ENCODE measurements around the gene CD36. TPM values are rescaled to one million over a fixed set of nuclear protein-coding genes. Genes with fewer than 3 reads are reported as not detected.

CD36 gene
- not detected for total RNA-seq

DNA sequence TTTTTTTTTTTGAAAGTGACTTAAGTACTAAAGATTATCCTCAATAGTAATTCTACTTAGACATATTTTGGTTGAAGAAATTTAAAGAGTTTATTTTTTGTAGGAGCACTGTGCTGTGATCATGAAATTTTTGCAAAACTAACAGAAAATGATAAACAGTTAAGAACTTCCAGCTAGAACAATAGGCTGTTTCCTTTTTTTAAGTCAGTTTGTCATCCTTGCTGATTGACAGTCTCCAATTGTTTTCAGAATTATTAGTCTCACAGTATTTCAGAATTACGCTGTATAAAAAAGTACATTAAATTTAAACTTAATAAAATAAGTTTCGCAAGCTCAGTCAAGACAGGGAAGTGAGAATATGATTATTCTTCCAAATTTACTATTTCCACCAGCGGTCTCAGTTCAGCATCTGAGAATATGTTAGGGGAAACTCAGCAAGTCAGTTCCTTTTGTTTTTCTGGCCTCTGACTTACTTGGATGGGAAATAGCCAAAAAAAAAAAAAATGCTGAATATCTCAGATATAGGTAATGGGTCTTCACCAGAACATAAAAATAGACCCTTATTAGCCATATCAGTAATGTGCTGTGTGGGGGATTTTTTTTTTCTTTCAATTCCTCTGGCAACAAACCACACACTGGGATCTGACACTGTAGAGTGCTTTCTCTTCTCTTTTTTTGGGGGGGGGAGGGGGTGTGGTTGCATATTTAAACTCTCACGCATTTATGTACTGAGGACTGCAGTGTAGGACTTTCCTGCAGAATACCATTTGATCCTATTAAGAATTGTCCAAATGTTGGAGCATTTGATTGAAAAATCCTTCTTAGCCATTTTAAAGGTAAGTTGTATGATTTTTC is at the start of gene CD36:
Gene CD36 (plus strand): TSS at position 732 of the 855 bp plus-strand sequence. CDS start 8,099 bp downstream, outside the sequence.
- CTCF ChIA-PET, result interaction anchor here (0.7 kb wide), 1 partner anchor 146 kb away, joined by 3 read pairs; no protein-coding TSS in a partner anchor
- POLR2A ChIA-PET, result no interaction called here

DNA sequence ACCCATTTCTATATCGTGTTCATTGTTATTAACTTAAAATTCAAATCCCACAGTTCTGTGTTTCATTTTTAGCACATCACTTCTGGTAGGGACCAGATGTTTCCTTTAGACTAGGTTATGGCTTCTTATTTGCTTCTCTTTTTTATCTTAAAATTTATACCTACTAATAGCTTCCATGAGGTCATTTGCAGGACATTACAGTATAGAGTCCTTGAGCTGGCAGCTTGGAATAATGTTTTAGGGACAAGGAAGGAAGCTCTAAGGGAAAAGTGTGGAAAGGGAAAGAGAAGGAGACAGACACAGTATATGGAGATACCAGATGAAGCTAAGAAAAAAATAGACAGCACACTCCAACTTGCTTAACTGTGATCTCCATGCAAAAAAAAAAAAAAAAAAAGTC is 48.8 kb upstream of the CD36 start:
- POLR2A ChIA-PET, result no interaction called here
- CTCF ChIA-PET, result no interaction called here

DNA sequence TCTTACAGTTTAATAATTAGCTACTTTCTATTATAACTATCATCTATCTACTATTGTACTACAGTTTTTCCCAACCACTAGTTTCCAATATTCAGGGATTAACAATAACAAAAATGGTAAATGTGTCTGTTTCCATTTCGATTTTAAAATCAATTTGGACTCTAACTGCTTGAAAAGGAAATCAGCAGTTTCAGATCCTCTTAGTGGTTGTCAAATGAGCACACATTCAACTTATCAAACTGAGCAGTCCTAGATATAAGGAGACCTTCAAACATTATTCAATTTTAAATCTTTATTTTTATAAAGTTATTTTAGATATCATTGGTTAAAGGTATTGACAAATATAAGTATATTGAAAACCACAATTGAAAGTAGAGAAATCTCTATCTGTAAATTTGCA is 46.8 kb upstream of the CD36 start:
- POLR2A ChIA-PET, result no interaction called here
- CTCF ChIA-PET, result no interaction called here

DNA sequence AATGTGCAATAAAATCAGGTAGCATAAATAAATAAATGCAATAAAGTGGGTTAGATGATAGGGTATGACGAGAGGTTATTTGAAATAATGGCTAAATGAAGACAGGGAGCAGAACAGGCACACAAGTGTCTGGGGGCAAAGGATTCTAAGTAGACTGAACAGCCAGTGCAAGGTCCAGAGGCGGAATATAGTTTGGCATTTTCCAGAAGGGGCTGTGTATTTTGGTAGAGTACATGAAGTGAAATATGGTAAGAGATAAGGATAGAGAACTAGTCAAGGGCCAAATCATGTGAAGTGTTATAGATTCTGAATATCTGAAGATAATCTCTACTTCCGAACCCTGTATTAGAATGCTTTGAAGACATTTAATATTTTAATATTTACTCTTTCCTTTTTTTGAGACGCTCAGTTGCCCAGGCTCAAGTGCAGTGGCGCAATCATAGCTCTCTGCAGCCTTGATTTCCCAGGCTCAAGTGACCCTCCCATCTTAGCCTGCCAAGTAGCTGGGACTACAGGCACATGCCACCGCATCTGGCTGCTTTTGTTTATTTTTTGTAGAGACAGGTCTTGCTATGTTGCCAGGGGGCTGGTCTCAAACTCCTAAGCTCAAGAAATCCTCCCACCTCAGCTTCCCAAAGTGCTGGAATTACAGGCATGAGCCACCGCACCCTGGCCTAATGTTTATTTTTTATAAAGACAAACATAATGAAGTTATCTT is 44.4 kb upstream of the CD36 start:
- POLR2A ChIA-PET, result no interaction called here

DNA sequence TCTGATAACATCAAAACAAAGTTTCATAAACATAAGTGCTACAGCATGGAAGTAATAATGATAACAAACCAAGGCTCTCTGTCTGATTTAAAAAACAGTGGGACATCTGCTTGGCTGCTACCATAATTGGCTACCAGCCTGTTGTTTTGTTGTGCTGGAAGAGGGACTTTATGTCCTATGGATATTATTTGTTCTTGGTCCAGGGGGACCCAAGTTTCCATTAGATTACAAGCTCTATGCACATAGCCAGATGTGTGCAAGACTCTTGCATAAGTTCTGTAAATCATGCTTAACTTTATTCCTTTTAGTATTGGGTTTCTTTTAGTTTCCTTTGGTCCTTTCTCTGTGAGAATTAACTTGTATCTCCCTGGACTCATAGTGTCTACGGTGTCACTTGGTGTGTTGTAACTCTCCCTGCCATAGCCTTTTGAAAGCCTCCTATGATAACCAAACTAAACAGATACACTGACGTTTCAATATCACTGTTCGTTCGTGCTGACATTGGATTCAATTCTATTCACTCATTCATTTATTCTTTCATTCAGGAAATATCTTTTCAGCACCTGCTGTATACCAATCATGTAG is 41.4 kb upstream of the CD36 start:
- POLR2A ChIA-PET, result no interaction called here
- CTCF ChIA-PET, result interaction anchor here (1.0 kb wide), 1 partner anchor 9 kb away, joined by 3 read pairs; no protein-coding TSS in a partner anchor

More for the DNA sequence above, 44.4 kb upstream of the CD36 start:
- CTCF ChIA-PET, result no interaction called here

DNA sequence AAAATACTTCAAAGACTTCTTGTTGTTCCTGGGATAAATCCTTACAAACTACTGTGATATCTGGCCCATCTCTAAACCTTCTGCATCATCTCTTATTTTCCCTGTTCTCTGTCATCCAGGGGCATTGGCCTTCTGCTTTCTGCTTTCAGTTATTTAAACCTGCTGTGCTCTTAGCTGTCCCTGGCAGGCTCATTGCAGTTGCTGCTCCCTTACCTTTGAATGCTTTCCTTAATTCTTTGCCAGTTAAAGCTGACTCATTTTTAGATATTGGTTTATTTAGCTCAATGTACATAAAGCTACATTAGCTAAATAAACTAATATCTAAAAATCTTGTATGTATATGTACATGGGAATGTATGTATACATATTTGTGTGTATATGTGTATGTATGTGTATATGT is 40.6 kb upstream of the CD36 start:
- POLR2A ChIA-PET, result no interaction called here
- CTCF ChIA-PET, result no interaction called here

DNA sequence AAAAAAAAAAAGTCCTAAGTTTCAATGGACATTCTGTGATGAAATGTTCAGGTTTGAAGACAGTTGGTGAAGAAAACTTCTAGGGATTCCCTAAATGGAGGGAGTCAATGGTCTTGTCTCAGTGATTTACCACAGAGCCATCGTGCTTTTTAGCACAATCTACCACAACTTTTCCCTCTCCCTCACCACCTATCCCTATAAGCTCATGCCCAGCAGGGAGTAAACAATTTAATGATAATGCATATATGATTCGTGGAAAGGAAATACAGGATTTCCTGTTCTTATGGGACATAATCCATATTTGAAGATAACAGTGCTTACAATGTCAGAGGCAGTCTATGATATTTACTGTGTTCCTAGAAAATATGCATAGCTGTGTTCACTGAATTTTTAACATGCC is 38.4 kb upstream of the CD36 start:
- CTCF ChIA-PET, result no interaction called here

DNA sequence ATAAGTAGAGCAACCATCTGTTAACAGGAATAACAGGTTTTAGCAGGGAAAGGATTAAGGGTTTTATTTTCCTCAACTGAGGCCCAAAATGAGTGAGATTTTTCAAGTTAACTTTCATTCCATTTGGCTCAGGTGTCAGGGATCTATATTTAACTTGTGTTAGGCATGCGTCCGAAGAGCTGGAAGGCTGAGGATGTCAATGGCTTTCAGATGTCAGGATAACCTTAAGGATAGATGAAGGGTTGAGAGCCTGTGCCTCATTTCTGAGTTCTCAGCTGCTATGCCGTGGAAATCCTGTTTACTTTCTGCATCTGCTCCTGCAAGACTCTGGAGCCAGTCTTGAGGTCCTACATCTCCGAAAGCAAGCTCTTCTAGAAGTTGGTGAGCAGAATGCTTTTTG is 36.4 kb upstream of the CD36 start:
- CTCF ChIA-PET, result no interaction called here
- POLR2A ChIA-PET, result no interaction called here

More for the DNA sequence above, 38.4 kb upstream of the CD36 start:
- POLR2A ChIA-PET, result no interaction called here

DNA sequence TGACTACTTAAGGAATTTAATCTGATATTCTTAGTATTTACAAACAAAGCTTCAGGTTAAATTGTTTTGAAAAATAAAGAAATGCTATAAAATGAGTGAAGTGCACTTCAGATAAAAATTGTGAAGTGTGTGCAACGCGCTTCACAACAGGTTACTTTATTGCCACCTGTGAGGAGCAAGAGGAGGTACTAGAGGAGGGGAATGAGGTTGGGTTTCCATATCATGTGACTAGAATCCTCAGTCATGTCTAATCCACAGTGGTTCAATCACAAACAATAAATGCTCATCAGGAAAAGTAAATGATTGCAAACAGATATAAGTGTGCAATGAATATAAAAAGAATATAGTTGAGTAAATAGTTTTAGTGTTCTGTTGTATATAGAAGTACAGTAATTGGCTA is 34.5 kb upstream of the CD36 start:
- CTCF ChIA-PET, result no interaction called here
- POLR2A ChIA-PET, result no interaction called here

DNA sequence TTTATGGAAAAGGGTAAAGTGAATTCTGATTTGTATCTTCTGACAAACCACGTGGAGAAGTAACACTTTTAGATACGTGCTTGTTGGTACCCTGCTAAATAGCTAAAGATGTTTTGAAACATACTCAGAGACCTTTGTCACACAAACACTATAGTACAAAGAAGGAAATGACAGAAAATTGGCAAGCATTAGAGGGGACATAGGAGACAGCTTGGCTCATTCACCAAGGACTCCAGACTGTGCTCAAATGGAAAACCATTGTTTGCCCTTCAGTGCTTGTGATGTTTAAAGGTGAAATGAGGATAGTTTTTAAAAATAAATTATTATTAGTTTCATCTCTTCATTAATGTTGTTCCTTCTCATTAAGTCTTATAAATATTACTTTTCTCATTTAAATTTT is 34.0 kb upstream of the CD36 start:
- ChIA-PET POLR2A (no interaction called here), CTCF (no interaction called here)

DNA sequence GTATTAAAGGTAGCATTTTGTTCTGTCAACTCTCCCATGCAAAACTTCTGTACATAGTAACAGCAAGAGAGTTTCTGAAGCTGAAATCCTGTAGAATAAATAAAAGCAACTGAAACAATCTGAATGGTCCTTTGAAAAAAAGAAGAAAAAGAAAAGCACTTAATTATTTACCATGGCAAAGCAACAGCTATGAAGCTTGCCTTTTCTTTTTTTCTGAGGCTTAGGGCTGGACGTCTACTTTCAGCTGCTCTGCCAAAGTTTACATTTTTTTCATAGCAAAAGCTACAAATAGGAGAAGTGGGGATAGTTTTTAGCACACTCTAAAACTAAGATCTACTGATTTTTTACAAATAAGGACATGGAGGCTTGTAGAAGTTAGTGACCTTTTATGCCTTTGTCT is 31.3 kb upstream of the CD36 start:
- CTCF ChIA-PET, result no interaction called here
- POLR2A ChIA-PET, result no interaction called here

DNA sequence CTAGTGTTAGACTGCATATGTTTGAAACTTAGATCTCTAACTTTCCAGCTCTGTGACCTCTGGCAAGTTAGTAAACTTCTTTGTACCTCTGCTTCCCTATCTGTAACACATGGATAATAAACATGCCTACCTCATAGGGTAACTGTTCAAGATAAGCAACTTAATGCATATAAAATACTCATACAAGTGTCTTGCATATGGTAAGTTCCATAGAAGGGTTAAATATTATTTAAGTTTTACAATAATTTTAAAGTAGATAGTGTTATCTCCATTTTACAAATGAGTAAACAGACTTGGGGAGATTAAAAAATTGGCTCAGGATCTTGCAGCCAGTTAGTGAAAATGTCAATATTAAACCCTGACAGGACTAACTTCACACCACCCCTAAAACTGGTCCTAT is 30.1 kb upstream of the CD36 start:
- ChIA-PET CTCF (no interaction called here), POLR2A (no interaction called here)

DNA sequence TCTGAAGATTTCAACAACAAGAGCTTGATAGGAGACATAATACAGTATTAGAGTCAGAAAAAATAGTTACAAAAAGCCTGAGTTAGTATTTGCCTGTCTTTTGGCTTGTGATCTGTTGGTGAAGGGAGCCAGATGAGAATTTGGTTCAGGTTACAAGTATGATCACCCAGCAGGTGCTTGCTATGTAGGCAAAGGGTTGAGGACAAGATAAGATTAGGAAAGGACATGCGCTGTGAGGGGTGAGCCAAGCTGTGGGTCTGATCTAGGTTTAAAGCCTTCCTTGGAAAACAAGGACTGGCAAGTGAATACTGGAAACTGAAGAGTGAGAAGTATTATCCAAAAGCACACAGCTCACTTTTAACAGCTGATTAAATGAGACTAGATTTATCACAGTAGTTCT is 28.7 kb upstream of the CD36 start:
- ChIA-PET CTCF (no interaction called here), POLR2A (no interaction called here)

DNA sequence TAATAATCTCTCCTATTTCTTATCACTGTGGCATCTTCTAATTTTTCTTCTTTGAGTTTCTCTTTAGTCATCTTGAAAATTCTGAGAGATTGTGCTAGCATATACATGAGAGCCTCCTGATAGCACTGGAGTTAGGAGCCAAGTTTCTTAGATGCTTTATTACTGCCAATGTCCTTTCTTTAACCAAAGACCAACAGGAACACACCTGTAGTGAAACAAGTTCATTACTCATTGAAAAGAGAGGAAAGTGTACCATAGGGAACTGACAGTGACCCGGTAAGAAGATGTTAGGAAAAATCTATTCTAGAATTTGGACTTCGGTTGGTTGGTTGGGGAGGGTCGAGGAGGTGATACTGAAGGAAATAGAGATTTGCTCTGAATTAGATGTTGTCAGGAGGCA is 27.1 kb upstream of the CD36 start:
- POLR2A ChIA-PET, result no interaction called here
- CTCF ChIA-PET, result no interaction called here

DNA sequence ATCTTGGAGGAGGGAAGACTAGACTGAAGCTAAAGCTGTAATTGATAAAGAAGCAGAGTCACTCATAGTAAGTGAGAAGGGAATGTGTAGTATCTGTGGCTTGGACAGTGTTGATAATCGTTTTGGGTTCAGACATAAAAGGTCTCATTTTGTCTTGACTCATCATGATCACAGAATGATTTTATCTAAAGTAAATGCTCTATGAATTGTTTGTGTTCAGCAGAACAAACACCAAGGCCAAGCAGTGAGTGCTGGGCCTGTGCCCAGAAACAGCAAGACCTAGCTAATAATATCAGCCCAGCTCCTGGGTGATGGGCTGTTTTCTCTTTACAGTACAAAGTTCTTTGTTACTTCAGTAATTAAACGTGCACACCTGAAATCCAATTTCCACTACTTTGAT is 26.7 kb upstream of the CD36 start:
- ChIA-PET CTCF (no interaction called here), POLR2A (no interaction called here)

DNA sequence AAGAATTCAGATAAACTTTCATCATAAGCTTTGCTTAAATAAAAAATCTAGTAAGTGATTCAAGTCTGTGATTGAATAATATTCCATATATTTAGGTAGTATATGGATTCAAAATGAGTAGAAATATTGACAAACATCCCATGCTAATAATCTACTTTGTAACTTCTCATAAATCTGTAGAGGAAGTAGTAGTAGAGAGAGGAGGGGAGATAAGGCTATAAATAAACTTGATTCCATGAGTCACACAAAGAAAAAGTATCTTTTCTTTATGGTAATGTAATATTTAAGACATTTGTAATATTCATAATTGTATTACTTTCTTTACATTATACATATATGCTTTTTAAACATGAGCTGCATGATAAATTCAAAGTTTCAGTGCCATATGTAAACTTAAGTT is 25.6 kb upstream of the CD36 start:
- CTCF ChIA-PET, result no interaction called here
- POLR2A ChIA-PET, result no interaction called here

DNA sequence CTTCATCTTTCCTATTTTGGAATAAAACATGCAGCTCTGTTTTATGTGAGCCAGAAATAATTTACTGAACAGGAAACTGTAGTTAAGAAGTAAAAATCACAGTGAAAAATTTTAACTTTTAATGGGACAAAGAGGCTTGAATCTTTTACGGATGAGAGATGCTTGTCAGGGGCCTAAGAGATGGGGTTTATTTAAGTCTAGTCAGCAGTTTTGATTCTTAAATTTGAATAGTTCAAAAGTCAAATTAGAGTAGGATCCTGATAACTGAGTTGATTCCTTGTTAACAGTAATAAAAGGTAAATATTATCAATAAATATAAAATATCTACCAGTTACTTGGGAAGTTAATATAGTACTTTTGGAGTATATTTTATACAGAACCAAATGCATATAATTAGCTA is 24.9 kb upstream of the CD36 start:
- ChIA-PET CTCF (no interaction called here), POLR2A (no interaction called here)

DNA sequence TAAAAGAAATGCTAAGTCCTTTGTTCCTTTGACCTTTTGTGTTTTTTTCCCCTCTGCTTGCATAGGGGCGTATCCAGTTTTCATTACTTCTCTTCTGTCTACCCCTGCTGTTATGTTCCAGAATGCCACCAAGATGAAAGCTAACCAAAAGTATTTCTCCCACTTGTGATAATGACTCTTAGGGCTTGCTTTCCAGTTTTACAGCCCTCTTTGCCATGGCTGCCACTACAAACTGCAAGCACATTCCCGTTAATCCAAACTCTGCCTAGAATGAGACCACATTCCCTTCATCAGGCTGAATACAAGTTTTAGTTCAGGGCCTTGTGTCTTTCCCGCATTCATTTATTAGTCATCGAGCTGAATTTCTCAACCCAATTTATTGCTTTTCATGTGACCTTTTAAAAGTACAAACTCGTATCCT is 23.6 kb upstream of the CD36 start:
- POLR2A ChIA-PET, result no interaction called here

DNA sequence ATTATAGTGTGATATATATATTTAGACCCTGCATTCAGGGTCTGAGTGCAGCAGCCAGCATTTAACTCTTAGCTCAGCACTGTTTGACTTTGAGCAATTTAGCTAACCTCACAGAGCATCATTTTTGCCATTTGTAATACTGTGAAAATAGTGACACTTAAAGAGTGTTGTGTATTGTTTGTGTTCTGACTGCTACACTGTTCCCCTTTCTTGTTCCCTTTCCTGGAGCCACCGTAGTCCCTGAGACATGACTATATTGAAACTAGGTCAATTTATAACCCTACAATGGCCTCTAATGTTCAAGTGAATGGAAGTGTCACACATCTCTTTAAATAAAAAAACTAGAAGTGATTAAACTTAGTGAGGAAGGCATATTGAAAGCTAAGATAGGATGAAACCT is 20.3 kb upstream of the CD36 start:
- POLR2A ChIA-PET, result no interaction called here
- CTCF ChIA-PET, result no interaction called here

More for the DNA sequence above, 23.6 kb upstream of the CD36 start:
- CTCF ChIA-PET, result no interaction called here

DNA sequence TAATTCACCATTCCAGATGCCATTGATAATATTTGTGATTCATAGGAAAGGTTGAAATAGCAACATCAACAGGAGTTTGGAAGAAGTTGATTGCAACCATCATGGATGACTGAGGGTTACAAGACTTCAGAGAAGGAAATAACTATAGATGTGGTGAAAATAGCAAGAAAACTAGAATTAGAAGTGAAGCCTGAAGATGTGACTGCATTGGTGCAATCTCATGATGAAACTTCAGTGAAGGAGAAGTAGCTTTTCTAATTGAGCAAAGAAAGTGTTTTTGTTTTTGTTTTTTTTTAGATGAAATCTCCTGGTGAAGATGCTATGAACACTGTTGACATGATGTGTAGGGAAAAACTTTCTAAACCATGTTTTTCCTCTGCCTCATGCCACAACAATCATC is 18.7 kb upstream of the CD36 start:
- CTCF ChIA-PET, result no interaction called here
- POLR2A ChIA-PET, result no interaction called here

DNA sequence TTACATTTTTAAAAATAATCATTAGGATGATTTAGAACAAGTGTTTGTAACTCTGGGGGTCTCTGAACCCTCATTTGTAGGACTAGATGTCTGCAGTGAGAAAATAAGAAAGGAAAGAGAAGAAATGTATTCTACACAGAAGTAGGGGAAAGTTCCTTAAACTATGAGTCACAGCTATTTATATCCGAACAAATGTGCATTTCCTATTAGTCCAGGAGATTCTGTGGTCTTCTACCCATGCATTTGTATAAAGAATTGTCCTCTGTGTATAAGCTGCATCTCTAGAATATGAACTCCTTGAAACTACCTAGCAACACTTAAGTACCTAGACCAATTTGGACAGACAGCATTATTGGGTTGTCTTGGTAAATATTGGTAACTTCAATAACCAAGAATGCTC is 15.9 kb upstream of the CD36 start:
- POLR2A ChIA-PET, result no interaction called here
- CTCF ChIA-PET, result no interaction called here
